Activated CD4-positive, alpha-beta T cell treated with anti-CD3 and anti-CD28 coated beads, Interleukin-2, Interleukin-4, amounts not matched to agents 100 ng/mL and 50 ng/mL, durations not matched to agents 16 hours and 8 hours (primary cell): ENCODE results near the gene NDUFV2.
"Not testable (repeated sequence)": the region's sequence is repeated elsewhere in the genome, so short reads cannot be mapped to it uniquely, and the experiment has no call there.

Source experiments
- DNase-seq: peaks from one replicate; pipeline ENCODE4 v3.0.0-alpha.2; 2020; ENCODE audit warnings: low spot score

NDUFV2 gene

DNA sequence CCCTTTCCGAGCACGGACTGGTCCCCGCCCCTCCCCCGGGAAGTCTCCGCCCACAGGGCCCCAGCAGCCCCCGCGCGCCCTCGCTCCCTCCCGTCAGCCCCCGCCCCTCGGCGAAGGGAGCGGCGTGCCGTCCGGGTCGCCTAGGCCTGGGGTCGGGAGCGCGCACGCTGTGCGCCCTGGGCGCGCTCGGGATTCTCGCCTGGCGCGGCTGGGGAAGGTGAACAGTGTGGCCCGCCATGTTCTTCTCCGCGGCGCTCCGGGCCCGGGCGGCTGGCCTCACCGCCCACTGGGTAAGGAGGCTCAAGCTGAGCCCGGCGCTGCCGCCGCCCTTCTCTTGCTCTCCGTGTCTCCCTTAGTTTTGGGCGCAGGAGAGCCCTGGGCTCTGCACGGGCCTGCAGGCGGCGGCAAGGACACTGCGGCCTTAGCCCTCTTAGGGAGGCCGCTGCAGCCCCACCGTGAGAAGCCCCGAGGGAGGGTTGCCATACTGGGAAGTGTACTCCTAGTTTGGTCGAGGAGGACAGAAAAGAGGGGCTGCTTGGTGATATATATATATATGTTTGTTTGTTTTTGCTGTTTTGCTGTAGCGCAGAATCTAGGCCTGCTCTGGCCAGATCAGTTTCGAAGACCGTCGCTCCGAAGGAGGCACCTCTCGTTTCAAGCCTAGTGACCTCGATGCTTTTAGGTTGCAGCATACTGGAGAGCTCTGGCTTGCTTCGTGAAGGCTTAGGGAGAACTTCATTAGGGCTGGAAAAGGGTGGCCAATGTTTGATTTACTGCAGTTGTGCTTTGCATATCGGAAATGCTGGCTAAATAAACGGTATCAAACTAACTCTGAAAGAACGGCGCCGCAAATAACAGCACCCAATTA, at the start of gene NDUFV2:
NDUFV2 (plus strand) TSS at position 192 of the 868 bp plus-strand sequence; CDS start at position 237, 45 bp downstream.
- DNase-seq = peak; percentile 98

GRCh38 chr18:9053814-9054213, 48.7 kb upstream of the NDUFV2 start:
- no peak for DNase-seq

DNA sequence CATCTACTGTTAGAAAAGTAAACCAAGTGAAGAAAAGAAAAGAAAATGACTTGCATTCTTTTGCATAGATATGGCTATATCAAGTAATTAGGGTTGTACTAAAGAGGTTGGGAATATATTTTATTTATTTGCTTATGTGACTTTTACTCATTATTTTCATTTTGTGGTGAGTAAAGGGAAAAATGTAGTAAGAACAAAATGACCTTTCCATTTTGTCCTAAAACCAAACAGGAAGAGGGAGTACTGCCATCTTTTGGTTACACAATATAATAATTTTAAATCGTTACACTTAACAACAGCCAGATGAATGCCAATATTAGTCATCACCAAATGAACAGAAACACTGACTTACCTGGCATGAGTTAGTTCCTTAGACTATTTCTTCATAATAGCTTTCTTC, 47.3 kb upstream of the NDUFV2 start:
- peak; percentile 24 for DNase-seq

DNA sequence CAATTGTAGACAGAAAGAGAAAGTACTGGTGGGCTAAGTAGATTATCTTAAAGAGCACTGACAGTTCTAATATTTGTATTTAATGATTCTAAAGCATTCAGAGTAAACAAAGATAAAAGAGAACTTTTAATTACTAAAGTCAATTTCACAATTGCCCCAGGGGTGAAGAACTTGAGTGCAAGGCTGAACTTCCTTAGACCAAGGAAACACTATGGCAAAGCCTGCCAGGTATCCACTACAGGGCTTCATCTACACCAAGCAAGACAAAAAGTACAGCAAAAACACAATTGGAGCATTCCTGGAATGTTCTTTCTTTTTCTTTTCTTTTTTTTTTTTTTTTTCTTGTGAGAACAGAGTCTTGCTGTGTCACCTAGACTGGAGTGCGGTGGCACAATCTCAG, 46.9 kb upstream of the NDUFV2 start:
- no peak for DNase-seq

DNA sequence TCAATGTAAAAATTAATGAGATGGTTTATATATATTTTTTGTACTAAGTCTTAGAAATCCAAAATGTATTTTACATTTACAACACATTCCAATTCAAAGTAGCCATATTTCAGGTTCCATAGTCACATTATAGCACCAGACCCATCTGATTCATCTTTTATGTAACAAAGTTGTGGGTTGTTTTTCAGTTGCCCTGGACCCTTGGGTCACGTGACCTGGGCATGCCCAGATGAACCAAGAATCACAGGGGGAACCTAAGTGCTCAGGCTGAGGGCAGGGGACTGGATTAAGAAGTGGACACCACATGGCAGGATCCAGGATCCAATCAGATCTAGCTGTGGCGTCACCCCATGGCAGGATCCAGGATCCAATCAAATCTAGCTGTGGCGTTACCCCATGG, 44.9 kb upstream of the NDUFV2 start:
- DNase-seq = no peak

- DNase-seq = no peak
Observed at GRCh38 chr18:9058406-9058805, 44.1 kb upstream of the NDUFV2 start.

- no peak for DNase-seq
Observed at GRCh38 chr18:9062418-9062751, 40.1 kb upstream of the NDUFV2 start.

DNA sequence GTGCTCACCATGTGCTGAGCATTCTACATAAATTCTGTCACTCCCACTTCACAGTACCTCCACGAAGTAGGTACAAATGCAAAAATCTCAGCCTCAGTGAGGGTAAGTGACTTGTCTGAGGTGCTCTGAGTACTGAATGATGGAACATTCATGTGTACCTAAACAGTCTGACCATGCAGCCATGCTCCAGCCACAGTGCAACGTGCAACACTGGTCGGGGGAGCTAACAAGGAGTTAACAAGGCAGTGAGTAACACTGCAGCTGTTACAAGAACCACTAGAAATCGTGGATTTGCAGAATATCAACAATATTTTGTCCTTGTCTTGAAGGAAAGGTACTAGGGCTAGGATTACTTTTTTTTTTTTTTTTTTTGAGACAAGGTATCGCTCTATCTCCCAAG, 36.6 kb upstream of the NDUFV2 start:
- DNase-seq = no peak

DNA sequence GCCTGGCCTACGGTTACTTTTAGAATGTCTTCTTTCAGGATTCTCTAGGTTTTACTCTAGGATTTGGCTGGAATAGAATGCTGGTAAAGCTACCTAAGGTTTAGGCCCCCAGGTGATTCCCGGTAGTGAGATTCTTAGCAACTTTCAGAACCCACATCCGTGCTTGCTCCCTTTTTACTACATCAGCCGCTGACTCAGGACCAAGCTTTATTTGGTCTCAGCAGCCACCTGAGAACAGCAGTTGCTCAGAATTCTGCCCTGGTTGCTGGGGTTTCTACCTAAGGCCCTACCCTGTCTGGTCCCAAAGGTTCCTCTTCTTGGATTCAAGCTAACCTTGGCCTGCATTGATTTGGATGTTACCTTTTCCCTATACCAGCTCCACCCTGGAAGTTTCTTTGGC, 36.1 kb upstream of the NDUFV2 start:
- peak; percentile 17 for DNase-seq

DNA sequence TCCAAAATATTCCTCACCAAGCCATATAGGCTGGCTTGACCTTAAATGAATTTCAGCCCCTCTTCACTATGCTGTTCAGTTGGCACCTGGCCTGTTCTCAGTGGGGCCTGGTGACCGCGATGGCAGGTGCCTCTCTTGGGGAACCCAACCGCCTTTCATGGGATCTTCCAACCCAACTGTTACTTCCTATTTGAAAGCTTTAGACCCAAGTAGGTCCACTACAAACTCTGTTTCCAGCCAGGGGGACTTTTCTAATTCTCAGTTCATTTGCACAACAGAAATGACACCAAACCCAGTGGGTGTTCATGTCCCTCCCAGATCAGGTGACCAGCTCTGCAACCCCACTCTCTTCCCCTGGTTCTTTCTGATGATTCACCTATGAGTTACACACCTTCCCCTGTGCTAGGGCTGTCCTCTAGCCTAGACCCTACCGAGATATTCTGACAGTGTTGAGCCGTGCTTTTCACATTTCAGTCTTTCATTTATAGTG, 35.6 kb upstream of the NDUFV2 start:
- DNase-seq = no peak

GRCh38 chr18:9067823-9068222, 34.7 kb upstream of the NDUFV2 start:
- DNase-seq = no peak

DNA sequence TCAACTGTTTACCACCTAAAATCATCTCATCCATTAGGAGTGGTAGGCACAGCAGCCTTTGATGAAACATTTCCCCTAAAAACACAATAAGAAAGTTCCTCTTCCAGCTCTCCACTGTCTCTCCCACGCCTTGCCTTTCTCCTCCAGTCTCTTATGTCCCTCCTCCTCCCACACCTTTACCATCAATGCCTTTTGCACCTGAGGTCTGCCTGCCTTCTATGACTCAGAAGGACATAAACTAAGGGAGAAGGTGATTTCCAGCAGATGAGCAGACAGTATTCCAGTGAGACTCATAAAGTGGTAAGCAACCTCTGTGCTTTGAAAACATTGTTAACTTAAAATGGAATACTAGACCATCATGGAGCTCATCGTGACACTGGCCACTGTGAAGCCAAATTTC, 34.2 kb upstream of the NDUFV2 start:
- no peak for DNase-seq

- no peak for DNase-seq
Observed at GRCh38 chr18:9069601-9070000, 32.9 kb upstream of the NDUFV2 start.

DNA sequence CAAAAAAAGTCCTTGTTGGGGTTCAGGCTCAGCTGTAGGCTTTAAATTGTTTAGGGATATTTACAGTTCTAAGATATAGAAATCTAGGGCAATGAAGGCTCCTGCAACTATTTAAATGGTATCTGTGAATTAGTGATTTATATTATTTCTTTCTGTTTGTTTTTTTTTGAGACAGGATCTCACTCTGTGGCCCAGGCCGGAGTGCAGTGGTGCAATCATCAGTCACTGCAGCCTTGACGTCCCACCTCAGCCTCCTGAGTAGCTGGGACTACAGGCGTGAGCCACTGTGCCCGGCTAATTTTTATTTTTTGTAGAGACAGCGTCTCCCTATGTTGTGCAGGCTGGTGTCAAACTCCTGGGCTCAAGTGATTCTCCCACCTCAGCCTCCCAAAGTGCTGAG, 32.3 kb upstream of the NDUFV2 start:
- no peak for DNase-seq

DNA sequence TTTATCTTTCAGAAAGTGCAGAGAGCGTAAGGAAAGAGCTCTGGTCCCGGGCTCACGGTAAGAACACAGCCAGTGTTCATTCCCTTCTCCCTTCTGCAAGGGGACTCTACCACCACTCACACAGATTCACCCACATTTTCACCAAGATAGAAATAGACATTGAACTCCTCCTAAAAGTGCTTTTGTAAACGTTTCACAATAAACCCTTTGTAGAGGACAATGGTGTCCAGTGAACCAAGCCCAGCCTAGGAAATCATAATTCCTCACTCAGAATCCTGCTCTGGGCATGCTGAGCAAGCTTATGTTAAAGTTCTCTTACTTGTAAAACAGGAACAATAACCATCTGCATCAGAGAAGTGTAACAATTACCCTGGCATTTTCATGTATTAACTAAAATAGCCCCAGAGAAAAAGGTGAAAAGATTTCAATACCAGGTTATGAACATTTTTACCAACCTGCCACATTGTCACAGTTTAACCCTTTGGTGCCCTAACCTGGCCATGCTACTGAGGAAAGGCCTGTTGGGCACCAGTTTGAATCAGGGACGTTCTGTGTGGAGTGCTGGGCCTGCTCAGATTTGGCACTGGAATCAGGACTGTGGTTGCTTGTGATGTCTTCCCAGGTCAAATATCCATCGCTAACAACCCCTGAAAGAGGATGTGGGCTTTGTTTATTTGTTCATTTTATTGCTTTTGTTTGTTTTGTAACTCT, 22.5 kb upstream of the NDUFV2 start:
- DNase-seq = no peak

DNA sequence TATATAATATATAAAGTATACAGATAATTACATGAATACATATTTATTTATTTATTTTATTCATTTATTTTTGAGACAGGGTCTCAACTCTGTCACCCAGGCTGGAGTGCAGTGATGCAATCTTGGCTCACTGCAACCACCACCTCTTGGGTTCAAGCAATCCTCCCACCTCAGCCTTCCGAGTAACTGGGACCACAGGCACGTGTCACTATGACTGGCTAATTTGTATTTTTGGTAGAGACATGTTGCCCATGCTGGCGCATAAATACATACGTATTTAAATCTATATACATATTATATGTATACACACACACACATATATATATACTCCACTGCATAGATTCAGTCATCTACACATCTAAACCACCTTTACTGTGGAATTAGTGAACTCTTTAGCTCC, 20.6 kb upstream of the NDUFV2 start:
- DNase-seq = peak; percentile 79

DNA sequence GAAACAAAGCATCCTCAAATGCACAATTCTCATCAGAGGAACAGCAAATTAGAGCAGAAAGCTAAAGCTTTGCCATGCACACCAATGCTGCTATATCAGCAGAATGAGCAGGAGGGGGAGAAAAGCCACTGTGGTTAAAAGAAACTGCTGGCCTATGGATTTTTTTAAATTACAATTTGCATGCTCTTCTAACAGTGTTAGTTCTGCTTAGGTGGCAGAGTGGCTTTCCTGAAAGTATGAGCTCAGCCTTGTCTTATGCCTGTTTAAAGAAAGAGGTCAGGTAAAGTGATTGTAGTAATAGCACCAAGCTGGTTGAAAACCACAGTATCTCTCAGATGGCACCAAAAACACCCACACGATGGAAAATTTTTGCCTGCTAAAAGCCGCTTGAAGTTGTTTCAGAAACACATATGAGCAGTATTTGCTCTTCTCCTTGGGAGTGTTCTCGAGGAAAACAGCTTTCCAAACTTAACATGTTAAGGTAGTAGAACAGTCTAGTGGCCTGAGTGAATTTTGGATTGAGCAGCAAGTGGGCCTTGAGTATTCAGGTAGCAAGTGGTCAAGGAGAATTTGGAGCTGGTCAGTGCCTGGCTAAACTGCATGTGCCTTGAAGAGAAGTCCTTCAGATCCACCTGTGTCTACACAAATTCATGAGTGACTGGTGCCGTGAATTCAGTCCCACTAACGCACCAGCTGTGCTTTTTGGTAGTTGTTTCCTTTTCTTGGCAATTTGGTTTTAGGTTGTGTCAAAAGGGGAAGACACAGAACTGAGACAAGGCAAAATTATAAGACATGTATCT, 19.6 kb upstream of the NDUFV2 start:
- DNase-seq = peak; percentile 90

GRCh38 chr18:9086015-9086414, 16.5 kb upstream of the NDUFV2 start:
- no peak for DNase-seq

DNA sequence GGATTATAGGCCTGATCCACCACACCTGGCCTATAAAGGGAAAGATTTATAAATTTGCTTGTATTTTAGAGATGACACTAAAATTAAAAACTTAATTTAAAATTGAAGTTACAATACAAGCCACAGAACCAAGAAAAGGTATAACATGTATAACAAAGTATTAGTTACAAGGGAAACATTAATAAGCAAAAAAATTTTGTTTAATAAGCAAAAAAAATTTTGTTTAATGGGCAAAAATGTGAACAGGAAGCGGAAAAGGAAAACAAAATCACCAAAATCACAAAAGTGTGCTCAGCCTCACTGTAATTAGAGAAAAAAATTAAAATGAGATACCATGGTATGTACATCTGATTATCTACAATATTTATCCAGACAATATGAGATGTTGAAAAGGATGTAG, 15.9 kb upstream of the NDUFV2 start:
- no peak for DNase-seq

DNA sequence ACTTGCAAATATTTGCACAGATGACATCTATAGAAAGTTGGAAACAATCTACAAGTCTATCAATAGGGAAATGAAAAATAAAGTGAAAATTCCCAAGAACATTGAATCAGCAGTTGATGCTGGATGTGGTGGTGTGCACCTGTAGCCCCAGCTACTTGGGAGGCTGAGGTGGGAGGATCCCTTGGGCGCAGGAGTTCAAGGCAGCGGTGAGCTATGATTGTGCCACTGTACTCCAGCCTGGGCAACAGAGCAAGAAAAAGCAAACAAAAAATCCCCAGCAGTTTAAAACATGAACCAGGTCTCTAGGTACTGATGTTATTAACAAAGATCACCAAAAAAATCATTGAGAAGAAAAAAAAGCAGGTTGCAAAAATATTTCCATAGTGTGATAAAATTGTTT, 15.4 kb upstream of the NDUFV2 start:
- no peak for DNase-seq

GRCh38 chr18:9088252-9088651, 14.2 kb upstream of the NDUFV2 start:
- DNase-seq = no peak

GRCh38 chr18:9088727-9089126, 13.8 kb upstream of the NDUFV2 start:
- not testable (repeated sequence) for DNase-seq

GRCh38 chr18:9090578-9090977, 11.9 kb upstream of the NDUFV2 start:
- DNase-seq = no peak
